GM11168 (cell line): Measurements from ENCODE around the gene HSPBP1.
"Not testable (repeated sequence)": the region's sequence is repeated elsewhere in the genome, so short reads cannot be mapped to it uniquely, and the experiment has no call there.

ENCODE experiments used
- in situ Hi-C: fragments of 300-500 bp; cut with MboI; formaldehyde crosslinking; loops from one replicate; pipeline ENCODE4 v1.12.0; 2022; ENCODE audit warnings: low sequenced_read_pairs; ENCODE audit not compliant: unreplicated experiment

The HSPBP1 gene

GRCh38 chr19:55279770-55280643, at the start of gene HSPBP1:
HSPBP1 (minus strand) TSS chr19:55280110; CDS start chr19:55279608, 502 bp downstream.
- in situ Hi-C loops, result no loop called here

- in situ Hi-C loops, result not testable (repeated sequence)
Measured at GRCh38 chr19:55328774-55329318, 48.9 kb upstream of the HSPBP1 start.

GRCh38 chr19:55325172-55325571, 45.3 kb upstream of the HSPBP1 start, which contains the start of gene TMEM150B:
TMEM150B (minus strand) TSS chr19:55325341; CDS start chr19:55321036, 4,305 bp downstream.
- in situ Hi-C loops, result no loop called here

- in situ Hi-C loops, result no loop called here
Measured at GRCh38 chr19:55324662-55325061, 44.8 kb upstream of the HSPBP1 start.

GRCh38 chr19:55322204-55322885, 42.4 kb upstream of the HSPBP1 start:
- in situ Hi-C loops, result no loop called here

- in situ Hi-C loops, result no loop called here
Measured at GRCh38 chr19:55321466-55322137, 41.7 kb upstream of the HSPBP1 start.

GRCh38 chr19:55320844-55321419, 41.0 kb upstream of the HSPBP1 start:
- in situ Hi-C loops, result no loop called here

- in situ Hi-C loops, result no loop called here
Measured at GRCh38 chr19:55319785-55320184, 39.9 kb upstream of the HSPBP1 start.

- in situ Hi-C loops, result no loop called here
Measured at GRCh38 chr19:55316646-55317045, 36.7 kb upstream of the HSPBP1 start.

GRCh38 chr19:55315956-55316525, 36.1 kb upstream of the HSPBP1 start:
- in situ Hi-C loops, result no loop called here

- in situ Hi-C loops, result no loop called here
Measured at GRCh38 chr19:55314396-55314795, 34.5 kb upstream of the HSPBP1 start.

- in situ Hi-C loops, result no loop called here
Measured at GRCh38 chr19:55312621-55313512, 33.0 kb upstream of the HSPBP1 start.

- in situ Hi-C loops, result no loop called here
Measured at GRCh38 chr19:55311797-55312196, 31.9 kb upstream of the HSPBP1 start.

- in situ Hi-C loops, result no loop called here
Measured at GRCh38 chr19:55311397-55311796, 31.5 kb upstream of the HSPBP1 start.

- in situ Hi-C loops, result no loop called here
Measured at GRCh38 chr19:55310498-55310897, 30.6 kb upstream of the HSPBP1 start.

GRCh38 chr19:55309448-55309847, 29.5 kb upstream of the HSPBP1 start:
- in situ Hi-C loops, result no loop called here

GRCh38 chr19:55308281-55308680, 28.4 kb upstream of the HSPBP1 start:
- in situ Hi-C loops, result no loop called here

- in situ Hi-C loops, result no loop called here
Measured at GRCh38 chr19:55306712-55307111, 26.8 kb upstream of the HSPBP1 start.
